ENCODE results near the gene SLC4A4.

The SLC4A4 gene

GRCh38 chr4:71338846-71339593 lies at the start of gene SLC4A4:
Gene SLC4A4, plus strand, starts transcription at chr4:71339020.
- no peak for DNase-seq

- DNase-seq, result no peak
Observed at GRCh38 chr4:71290074-71290473, 48.7 kb upstream of the SLC4A4 start.

GRCh38 chr4:71290476-71290875 lies 48.3 kb upstream of the SLC4A4 start:
- no peak for DNase-seq

GRCh38 chr4:71292228-71292627 lies 46.6 kb upstream of the SLC4A4 start:
- no peak for DNase-seq

GRCh38 chr4:71293705-71294104 lies 45.1 kb upstream of the SLC4A4 start:
- DNase-seq, result no peak

GRCh38 chr4:71294301-71294700 lies 44.5 kb upstream of the SLC4A4 start:
- DNase-seq, result no peak

GRCh38 chr4:71296945-71297344 lies 41.9 kb upstream of the SLC4A4 start:
- no peak for DNase-seq

GRCh38 chr4:71300362-71300761 lies 38.5 kb upstream of the SLC4A4 start:
- DNase-seq, result no peak

GRCh38 chr4:71300964-71301363 lies 37.9 kb upstream of the SLC4A4 start:
- DNase-seq, result no peak

- no peak for DNase-seq
Observed at GRCh38 chr4:71303287-71303686, 35.5 kb upstream of the SLC4A4 start.

- no peak for DNase-seq
Observed at GRCh38 chr4:71303850-71304249, 35.0 kb upstream of the SLC4A4 start.

- DNase-seq, result no peak
Observed at GRCh38 chr4:71304289-71304850, 34.5 kb upstream of the SLC4A4 start.

- DNase-seq, result no peak
Observed at GRCh38 chr4:71307729-71308128, 31.1 kb upstream of the SLC4A4 start.

- no peak for DNase-seq
Observed at GRCh38 chr4:71322425-71322824, 16.4 kb upstream of the SLC4A4 start.

GRCh38 chr4:71333368-71333767 lies 5.5 kb upstream of the SLC4A4 start:
- no peak for DNase-seq

- no peak for DNase-seq
Observed at GRCh38 chr4:71333960-71334359, 4.9 kb upstream of the SLC4A4 start.

- DNase-seq, result no peak
Observed at GRCh38 chr4:71334465-71334882, 4.3 kb upstream of the SLC4A4 start.

- DNase-seq, result no peak
Observed at GRCh38 chr4:71343670-71344466, 5.0 kb downstream of the SLC4A4 start.

- DNase-seq, result no peak
Observed at GRCh38 chr4:71346710-71347109, 7.9 kb downstream of the SLC4A4 start.

GRCh38 chr4:71348586-71348985 lies 9.8 kb downstream of the SLC4A4 start:
- DNase-seq, result no peak

- no peak for DNase-seq
Observed at GRCh38 chr4:71355045-71355444, 16.2 kb downstream of the SLC4A4 start.

GRCh38 chr4:71355971-71356370 lies 17.2 kb downstream of the SLC4A4 start:
- DNase-seq, result no peak

GRCh38 chr4:71356924-71357663 lies 18.3 kb downstream of the SLC4A4 start:
- no peak for DNase-seq

All from activated naive CD4-positive, alpha-beta T cell treated with Interleukin-2 at 50 U/mL for 16 hours (primary cell).